Ectodermal cell (in vitro differentiated cells): ENCODE data around the gene MICAL2.

Experiments used
- H3K27ac ChIP-seq: 2 replicates; pipeline ENCODE4 v1.7.0; 2013; ENCODE audit warnings: mild to moderate bottlenecking, low read depth, low read length; ENCODE audit not compliant: insufficient read depth, poor library complexity, severe bottlenecking
- H3K27me3 ChIP-seq: 2 replicates; pipeline ENCODE4 v1.7.0; 2013; ENCODE audit warnings: mild to moderate bottlenecking, low read length; ENCODE audit not compliant: insufficient read depth, control insufficient read depth, poor library complexity, severe bottlenecking
- H3K36me3 ChIP-seq: one replicate; pipeline ENCODE4 v1.7.0; 2013; ENCODE audit warnings: low read length; ENCODE audit not compliant: control insufficient read depth, insufficient read depth
- H3K4me1 ChIP-seq: one replicate; pipeline ENCODE4 v1.7.0; 2013; ENCODE audit warnings: low read length; ENCODE audit not compliant: control insufficient read depth, insufficient read depth
- H3K4me3 ChIP-seq: 2 replicates; pipeline ENCODE4 v1.7.0; 2013; ENCODE audit warnings: low read depth, low read length, control low read depth; ENCODE audit not compliant: insufficient read depth
- H3K9me3 ChIP-seq: 2 replicates; pipeline ENCODE4 v1.7.0; 2013; ENCODE audit warnings: mild to moderate bottlenecking, low read length, moderate library complexity; ENCODE audit not compliant: control insufficient read depth
- WGBS, 2 experiments: methylation state at CpG; one replicate each; pipeline ENCODE4 v1.1.7; 2013; ENCODE audit warnings: missing lambda C conversion rate in 2 of 2; 5-methylcytosine and 5-hydroxymethylcytosine counted together

Gene MICAL2

GRCh38 chr11:12260731-12261521 is 150.5 kb downstream of the MICAL2 start:
- 92 to 93% methylated on average over 8 of the region's 8 CpGs for WGBS, 2 experiments
- Histone ChIP-seq H3K27ac (no peak overlapping the region), H3K9me3 (no peaks in the 10 kb centered on the region), H3K4me1 (no peaks in the 10 kb centered on the region), H3K36me3 (no peaks in the 10 kb centered on the region), H3K4me3 (no peak overlapping the region), H3K27me3 (no peaks in the 10 kb centered on the region)

- WGBS, 2 experiments: 95 to 99% methylated on average over 5 of the region's 5 CpGs
- H3K27ac ChIP-seq: no peak overlapping the region
- no peaks in the 10 kb centered on the region for H3K27me3 ChIP-seq
- H3K9me3 ChIP-seq: no peaks in the 10 kb centered on the region
- H3K4me1 ChIP-seq: no peaks in the 10 kb centered on the region
- no peak overlapping the region for H3K4me3 ChIP-seq
- no peaks in the 10 kb centered on the region for H3K36me3 ChIP-seq
These were observed 151.2 kb downstream of the MICAL2 start for GRCh38 chr11:12261551-12261950.

GRCh38 chr11:12263141-12263693 is 152.8 kb downstream of the MICAL2 start:
- 87 to 89% methylated on average over 10 to 11 of the region's 11 CpGs for WGBS, 2 experiments
- Histone ChIP-seq H3K27me3 (no peaks in the 10 kb centered on the region), H3K9me3 (no peaks in the 10 kb centered on the region), H3K27ac (no peak overlapping the region), H3K4me1 (no peaks in the 10 kb centered on the region), H3K36me3 (no peaks in the 10 kb centered on the region), H3K4me3 (no peak overlapping the region)

- H3K36me3 ChIP-seq: no peaks in the 10 kb centered on the region
- H3K4me3 ChIP-seq: no peak overlapping the region
- 62 to 64% methylated on average over 3 of the region's 3 CpGs for WGBS, 2 experiments
- peaks cover 5% of the 10 kb centered on the region for H3K4me1 ChIP-seq
- no peaks in the 10 kb centered on the region for H3K27me3 ChIP-seq
- H3K9me3 ChIP-seq: no peaks in the 10 kb centered on the region
- H3K27ac ChIP-seq: no peak overlapping the region
These were observed 154.0 kb downstream of the MICAL2 start for GRCh38 chr11:12264361-12264760.

GRCh38 chr11:12266132-12266531 is 155.7 kb downstream of the MICAL2 start:
- WGBS, 2 experiments: 100% methylated on average over 1 of the region's 1 CpG; no CpG with 5 or more reads in 1 of the 2 experiments
- no peak overlapping the region for H3K27ac ChIP-seq
- H3K9me3 ChIP-seq: no peaks in the 10 kb centered on the region
- peaks cover 5% of the 10 kb centered on the region for H3K4me1 ChIP-seq
- H3K4me3 ChIP-seq: no peak overlapping the region
- H3K27me3 ChIP-seq: no peaks in the 10 kb centered on the region
- H3K36me3 ChIP-seq: no peaks in the 10 kb centered on the region

- no peaks in the 10 kb centered on the region for H3K9me3 ChIP-seq
- 91% methylated on average over 10 of the region's 10 CpGs for WGBS, 2 experiments
- H3K27me3 ChIP-seq: no peaks in the 10 kb centered on the region
- H3K4me1 ChIP-seq: peaks cover 5% of the 10 kb centered on the region
- H3K27ac ChIP-seq: no peak overlapping the region
- no peak overlapping the region for H3K4me3 ChIP-seq
- H3K36me3 ChIP-seq: no peaks in the 10 kb centered on the region
These were observed 156.6 kb downstream of the MICAL2 start for GRCh38 chr11:12266943-12267342.

- H3K27me3 ChIP-seq: no peaks in the 10 kb centered on the region
- no peak overlapping the region for H3K27ac ChIP-seq
- no peaks in the 10 kb centered on the region for H3K9me3 ChIP-seq
- peaks cover 5% of the 10 kb centered on the region for H3K4me1 ChIP-seq
- WGBS, 2 experiments: 94 to 97% methylated on average over 2 of the region's 2 CpGs
- H3K4me3 ChIP-seq: no peak overlapping the region
- H3K36me3 ChIP-seq: no peaks in the 10 kb centered on the region
These were observed 157.5 kb downstream of the MICAL2 start for GRCh38 chr11:12267921-12268320.

- H3K36me3 ChIP-seq: no peaks in the 10 kb centered on the region
- H3K4me1 ChIP-seq: peaks cover 5% of the 10 kb centered on the region
- H3K27ac ChIP-seq: no peak overlapping the region
- no peak overlapping the region for H3K4me3 ChIP-seq
- WGBS, 2 experiments: 56 to 57% methylated on average over 3 of the region's 3 CpGs
- H3K9me3 ChIP-seq: no peaks in the 10 kb centered on the region
- H3K27me3 ChIP-seq: no peaks in the 10 kb centered on the region
These were observed 158.7 kb downstream of the MICAL2 start for GRCh38 chr11:12269104-12269441.

GRCh38 chr11:12269446-12270214 is 159.2 kb downstream of the MICAL2 start:
- no peaks in the 10 kb centered on the region for H3K36me3 ChIP-seq
- H3K4me3 ChIP-seq: no peak overlapping the region
- H3K27ac ChIP-seq: no peak overlapping the region
- peaks cover 5% of the 10 kb centered on the region for H3K4me1 ChIP-seq
- H3K27me3 ChIP-seq: no peaks in the 10 kb centered on the region
- WGBS, 2 experiments: 90 to 91% methylated on average over 12 of the region's 12 CpGs
- no peaks in the 10 kb centered on the region for H3K9me3 ChIP-seq

GRCh38 chr11:12270215-12270797 is 159.9 kb downstream of the MICAL2 start:
- Histone ChIP-seq H3K27me3 (no peaks in the 10 kb centered on the region), H3K27ac (no peak overlapping the region), H3K4me1 (peaks cover 5% of the 10 kb centered on the region), H3K4me3 (no peak overlapping the region), H3K9me3 (no peaks in the 10 kb centered on the region), H3K36me3 (no peaks in the 10 kb centered on the region)
- 93 to 94% methylated on average over 6 of the region's 6 CpGs for WGBS, 2 experiments
